Retinal pigment epithelial cell (primary cell): ENCODE results near the gene KCNJ14.

Experiments
- DNase-seq: peaks from one replicate; pipeline ENCODE4 v3.0.0-alpha.2; 2010; ENCODE audit warnings: low read depth
- H3K4me3 ChIP-seq: 2 replicates; pipeline ENCODE4 v1.5.1; 2011; ENCODE audit warnings: mild to moderate bottlenecking, low read length, control low read depth, moderate library complexity
- TF ChIP-seq, protein P1 (sequence below): conservative IDR thresholded peaks from 2 replicates; pipeline ENCODE4 v1.5.1; 2011; ENCODE audit warnings: low read depth, low read length, control low read depth, inconsistent platforms

Gene KCNJ14

DNA sequence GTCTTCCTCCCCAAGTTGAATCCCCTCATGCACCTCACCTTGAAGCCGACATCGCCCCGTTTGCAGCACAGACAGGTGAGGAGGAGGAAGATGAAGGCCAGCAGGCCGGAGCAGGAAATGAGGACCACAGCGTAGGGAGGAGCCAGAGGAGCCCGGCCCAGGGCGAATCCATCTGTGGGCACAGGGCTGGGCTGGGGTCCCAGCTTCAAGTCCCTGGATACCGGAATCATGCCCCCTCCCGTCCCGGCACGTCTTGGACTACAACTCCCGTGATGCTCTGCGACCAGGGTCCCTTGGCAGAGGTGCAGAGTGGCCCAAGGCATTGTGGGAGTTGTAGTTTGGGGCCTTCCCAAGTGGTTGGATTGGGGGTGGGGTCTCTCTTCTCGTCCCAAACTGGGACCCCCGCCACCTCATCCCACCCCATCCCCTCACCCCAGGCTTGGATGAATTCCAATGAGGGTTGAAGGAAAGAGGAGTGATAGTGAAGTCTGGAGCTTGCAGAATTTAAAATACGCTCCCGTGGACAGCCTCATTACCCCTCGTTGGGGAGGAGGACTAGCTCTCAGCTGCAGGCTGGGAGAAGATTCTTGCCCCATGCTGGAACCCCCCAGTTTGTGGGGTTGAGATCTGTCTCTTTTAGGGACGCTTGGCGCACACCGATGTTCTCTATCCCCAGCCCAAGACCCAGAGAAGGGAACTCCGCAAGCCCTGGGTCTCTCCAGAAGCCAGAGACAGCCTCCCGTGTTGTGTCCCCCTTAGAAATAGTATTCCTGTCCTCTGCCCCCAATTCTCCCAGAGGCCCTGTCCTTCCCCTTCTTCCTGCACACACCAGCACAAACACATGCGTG lies 55.3 kb downstream of the KCNJ14 start:
- TF ChIP-seq, protein P1, sequence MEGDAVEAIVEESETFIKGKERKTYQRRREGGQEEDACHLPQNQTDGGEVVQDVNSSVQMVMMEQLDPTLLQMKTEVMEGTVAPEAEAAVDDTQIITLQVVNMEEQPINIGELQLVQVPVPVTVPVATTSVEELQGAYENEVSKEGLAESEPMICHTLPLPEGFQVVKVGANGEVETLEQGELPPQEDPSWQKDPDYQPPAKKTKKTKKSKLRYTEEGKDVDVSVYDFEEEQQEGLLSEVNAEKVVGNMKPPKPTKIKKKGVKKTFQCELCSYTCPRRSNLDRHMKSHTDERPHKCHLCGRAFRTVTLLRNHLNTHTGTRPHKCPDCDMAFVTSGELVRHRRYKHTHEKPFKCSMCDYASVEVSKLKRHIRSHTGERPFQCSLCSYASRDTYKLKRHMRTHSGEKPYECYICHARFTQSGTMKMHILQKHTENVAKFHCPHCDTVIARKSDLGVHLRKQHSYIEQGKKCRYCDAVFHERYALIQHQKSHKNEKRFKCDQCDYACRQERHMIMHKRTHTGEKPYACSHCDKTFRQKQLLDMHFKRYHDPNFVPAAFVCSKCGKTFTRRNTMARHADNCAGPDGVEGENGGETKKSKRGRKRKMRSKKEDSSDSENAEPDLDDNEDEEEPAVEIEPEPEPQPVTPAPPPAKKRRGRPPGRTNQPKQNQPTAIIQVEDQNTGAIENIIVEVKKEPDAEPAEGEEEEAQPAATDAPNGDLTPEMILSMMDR, result no peak
- no peak for DNase-seq
- H3K4me3 ChIP-seq, result peak overlapping the region; percentile 37

DNA sequence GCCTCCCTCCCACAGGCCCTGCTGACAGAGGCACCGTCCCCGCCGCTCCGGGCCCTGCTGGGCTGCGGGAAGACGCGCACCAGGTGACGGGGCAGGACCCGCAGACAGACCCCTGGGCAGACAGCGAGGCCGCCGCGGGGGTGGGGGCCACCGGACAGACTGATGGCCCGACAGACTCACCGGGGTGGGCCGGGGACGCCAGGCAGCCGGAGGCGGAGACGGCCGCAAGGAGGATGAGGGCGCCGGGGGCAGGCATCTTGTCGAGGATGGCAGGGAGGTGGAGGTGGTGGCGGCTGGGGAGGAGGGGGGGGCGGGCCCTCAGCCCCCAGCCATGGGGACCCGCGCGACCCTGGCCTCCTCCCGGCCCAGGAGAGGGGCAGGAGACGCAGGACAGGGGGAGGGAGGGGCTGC lies 56.0 kb downstream of the KCNJ14 start:
- peak overlapping the region; percentile 37 for H3K4me3 ChIP-seq
- DNase-seq, result no peak
- TF ChIP-seq, protein P1, result no peak

DNA sequence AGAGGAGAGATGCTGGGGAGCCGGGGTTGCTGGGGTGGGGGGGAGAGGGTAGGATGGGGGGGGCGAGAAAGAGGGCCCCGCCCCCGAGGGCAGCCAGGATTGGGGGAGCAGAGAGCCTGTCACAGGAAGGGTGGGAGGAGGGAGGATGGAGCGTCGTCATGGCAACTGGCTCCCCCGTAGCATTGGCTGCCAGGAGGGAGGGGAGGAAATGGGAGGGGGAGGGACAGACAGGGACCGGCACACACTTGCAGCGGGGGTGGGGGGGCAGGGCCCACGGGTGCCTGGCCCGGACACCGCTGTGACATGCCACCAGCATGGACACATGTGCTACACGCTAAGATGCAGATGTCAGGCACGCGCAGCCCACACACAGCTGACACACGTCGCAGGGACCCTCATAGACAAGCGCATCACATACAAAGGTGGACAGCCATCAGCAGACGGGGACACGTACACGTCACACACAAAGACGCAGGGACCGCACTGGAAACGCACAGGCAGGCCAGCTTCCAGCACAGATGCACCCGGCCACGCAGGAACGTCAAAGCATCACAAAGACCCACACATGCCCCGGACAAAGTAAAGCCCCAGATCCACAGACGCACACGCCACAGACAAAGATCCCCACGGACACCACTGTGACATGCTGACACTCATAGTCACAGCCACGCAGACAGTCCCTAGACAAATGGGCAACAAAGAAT lies 56.6 kb downstream of the KCNJ14 start, which contains the start of gene LMTK3:
Gene LMTK3, minus strand, starts transcription at position 36 of the 704 bp plus-strand sequence. CDS start 259 bp downstream, outside the sequence.
- H3K4me3 ChIP-seq, result peak within 1 kb of the TSS; percentile 37
- TF ChIP-seq, protein P1, result no peak
- DNase-seq, result no peak

DNA sequence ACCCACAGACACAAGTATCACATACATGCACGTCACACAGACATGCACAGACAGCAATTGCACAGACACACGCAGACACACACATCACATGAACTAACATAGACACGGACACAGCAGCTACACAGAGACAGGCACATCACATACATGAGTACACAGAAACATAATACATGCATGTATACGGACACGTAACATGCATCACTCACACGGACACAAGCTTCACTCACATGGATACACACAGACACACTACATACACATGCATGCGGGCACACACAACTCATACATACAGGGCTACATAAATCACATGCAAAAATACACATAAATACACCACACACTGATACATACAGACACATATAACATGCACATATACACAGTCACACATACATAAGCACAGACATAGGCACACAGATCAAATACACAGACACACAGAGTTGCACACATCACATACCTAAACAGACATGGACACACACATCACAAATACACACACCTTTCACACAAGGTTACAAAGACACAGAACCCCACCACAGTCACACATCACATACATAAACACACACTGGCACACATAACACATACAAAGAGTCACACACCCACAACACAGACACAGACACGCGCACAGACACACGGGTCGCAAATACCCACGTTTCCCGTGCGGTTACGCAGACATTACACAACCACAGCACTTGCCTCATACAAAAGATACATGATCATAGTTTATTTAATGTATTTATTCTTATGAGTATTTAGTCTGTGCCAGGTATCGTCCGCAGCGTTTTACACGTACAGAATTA lies 57.3 kb downstream of the KCNJ14 start:
- no peak for DNase-seq
- TF ChIP-seq, protein P1, result no peak
- peak overlapping the region; percentile 67 for H3K4me3 ChIP-seq

DNA sequence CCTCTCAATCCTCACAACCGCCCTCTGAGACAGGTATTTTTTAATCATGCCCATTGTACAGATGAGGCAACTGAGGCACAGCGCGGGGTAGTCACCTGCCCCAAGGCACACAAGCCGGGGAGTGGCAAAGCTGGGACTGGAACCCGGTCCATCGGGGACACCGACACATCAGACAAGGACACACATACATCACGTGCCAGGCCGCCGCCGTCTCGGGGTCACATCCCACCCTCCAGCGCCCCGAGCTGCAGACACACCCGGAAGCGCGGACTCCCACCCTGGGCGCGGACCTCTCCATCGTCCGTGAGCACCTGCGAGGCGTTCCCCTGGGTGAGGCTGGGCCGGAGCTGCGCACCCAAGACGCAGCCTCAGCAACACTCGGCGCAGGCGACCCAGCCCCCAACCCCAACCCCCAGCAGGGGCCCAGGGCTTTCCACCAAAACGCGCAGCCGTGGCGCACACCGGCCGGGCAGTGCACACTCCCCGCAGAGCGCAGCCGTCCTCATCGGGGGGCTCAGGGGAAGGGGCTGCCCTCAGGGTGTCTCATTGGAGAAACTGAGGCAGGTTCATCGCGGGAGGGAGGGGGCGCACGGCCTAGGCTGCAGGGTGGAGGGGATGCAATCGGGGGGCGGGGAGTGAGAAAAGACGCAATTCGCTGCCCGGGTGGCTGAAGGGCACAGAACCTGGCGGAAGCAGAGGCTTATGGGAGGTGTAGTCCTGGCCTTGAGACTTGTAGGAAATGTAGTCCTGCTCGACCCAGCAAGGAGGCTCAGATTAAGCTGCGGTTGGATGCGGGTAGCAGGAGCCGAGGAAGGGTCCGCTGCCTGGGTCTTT lies 58.1 kb downstream of the KCNJ14 start:
- peak overlapping the region; percentile 67 for H3K4me3 ChIP-seq
- no peak for DNase-seq
- TF ChIP-seq, protein P1, result no peak

DNA sequence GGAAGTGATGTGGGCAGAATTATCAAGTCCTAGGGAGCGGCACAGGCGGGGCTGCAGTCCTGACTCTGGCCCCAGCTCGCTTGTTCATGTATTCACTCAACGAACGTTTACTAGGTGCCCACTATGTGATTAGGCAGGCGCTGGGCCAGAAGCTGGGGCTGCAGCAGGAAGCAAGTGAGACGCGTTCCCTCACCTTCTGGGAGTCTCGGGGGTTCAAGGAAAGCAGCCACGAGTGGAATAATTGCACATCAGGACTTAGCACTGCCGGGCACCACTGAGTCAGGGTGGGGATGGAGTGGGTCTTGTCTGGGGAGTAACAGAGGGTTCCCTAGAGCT lies 58.7 kb downstream of the KCNJ14 start:
- TF ChIP-seq, protein P1, result no peak
- no peak for DNase-seq
- H3K4me3 ChIP-seq, result peak overlapping the region; percentile 67
